Measurements from ENCODE around the gene AAK1. TPM values are rescaled to one million over a fixed set of nuclear protein-coding genes. Genes with fewer than 3 reads are reported as not detected.
"Not testable (repeated sequence)": the region's sequence is repeated elsewhere in the genome, so short reads cannot be mapped to it uniquely, and the experiment has no call there.

Gene AAK1
- total and polyA plus RNA-seq, 4 donors: 10.0 to 56.2 (median 27.3) TPM

DNA sequence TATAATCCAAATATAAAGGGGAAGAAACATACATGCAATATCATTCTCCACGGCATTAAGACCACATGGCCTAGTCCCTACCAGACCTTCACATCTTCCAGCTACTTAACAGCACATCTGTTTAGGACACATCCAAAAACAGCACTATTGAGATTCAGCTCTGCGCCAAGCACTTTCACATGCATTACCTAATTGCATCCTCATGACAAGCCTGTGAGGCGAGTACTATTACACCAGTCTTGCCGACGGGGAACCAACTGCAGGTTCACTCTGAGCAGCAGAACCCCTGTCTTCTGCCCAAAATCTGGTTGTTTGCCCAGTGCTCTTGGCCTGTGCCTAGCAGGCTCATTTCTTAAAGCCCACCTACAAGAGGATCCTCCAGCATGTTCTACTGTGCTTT is 66.7 kb downstream of the AAK1 start:
- no peaks in the 10 kb centered on the region for H3K27me3 ChIP-seq (ENCODE audit: control insufficient read depth in 3 of 3, insufficient read depth in 3 of 3, low read length in 2 of 3)
- WGBS, 2 donors: 33 to 79% methylated on average over 5 of the region's 5 CpGs
- DNase-seq (no peak), ATAC-seq (ENCODE audit: insufficient read depth, low FRiP score) (no peak)
- H3K27ac ChIP-seq (ENCODE audit: low read depth in 1 of 2, low read length in 1 of 2): no peak overlapping the region
- no peak overlapping the region for H3K9ac ChIP-seq (ENCODE audit: insufficient read depth in 1 of 2, low read length in 2 of 2)
- H3K36me3 ChIP-seq (ENCODE audit: control insufficient read depth in 4 of 4, insufficient read depth in 4 of 4, low read length in 4 of 4): no peaks in the 10 kb centered on the region
- H3K4me3 ChIP-seq: no peak overlapping the region
- TF ChIP-seq, protein P1, sequence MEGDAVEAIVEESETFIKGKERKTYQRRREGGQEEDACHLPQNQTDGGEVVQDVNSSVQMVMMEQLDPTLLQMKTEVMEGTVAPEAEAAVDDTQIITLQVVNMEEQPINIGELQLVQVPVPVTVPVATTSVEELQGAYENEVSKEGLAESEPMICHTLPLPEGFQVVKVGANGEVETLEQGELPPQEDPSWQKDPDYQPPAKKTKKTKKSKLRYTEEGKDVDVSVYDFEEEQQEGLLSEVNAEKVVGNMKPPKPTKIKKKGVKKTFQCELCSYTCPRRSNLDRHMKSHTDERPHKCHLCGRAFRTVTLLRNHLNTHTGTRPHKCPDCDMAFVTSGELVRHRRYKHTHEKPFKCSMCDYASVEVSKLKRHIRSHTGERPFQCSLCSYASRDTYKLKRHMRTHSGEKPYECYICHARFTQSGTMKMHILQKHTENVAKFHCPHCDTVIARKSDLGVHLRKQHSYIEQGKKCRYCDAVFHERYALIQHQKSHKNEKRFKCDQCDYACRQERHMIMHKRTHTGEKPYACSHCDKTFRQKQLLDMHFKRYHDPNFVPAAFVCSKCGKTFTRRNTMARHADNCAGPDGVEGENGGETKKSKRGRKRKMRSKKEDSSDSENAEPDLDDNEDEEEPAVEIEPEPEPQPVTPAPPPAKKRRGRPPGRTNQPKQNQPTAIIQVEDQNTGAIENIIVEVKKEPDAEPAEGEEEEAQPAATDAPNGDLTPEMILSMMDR (IDR thresholded peaks at IDR 0.05; ENCODE audit: control extremely low read depth, extremely low read depth): no peak
- H3K9me3 ChIP-seq (ENCODE audit: control insufficient read depth in 4 of 4, insufficient read depth in 3 of 4, low read length in 3 of 4): no peaks in the 10 kb centered on the region
- peaks cover 0 to 17% (median 6%) of the 10 kb centered on the region in 5 donors for H3K4me1 ChIP-seq (ENCODE audit: control insufficient read depth in 5 of 5, insufficient read depth in 5 of 5, low read length in 5 of 5)

DNA sequence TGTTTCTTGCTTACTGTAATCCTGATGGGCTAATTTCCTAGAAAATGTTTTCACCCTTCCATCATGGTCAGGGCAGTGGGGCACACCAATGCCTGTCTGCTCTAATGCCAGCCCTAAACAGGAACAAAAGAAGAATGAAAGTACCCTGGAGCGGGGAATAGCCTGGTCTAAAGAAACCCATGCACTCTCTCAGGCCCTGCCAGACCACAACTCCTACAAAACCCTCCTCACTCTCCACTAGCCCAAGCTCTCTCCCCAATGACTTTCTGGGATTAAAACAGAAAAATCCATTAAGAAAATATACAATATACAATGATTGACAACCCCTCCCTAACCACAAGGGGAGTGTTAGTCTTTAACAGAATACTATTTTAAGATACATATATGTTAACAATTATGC is 67.6 kb downstream of the AAK1 start:
- no peak overlapping the region for H3K4me3 ChIP-seq
- no peak for ATAC-seq (ENCODE audit: insufficient read depth, low FRiP score)
- DNase-seq: no peak
- WGBS, 2 donors: 75 to 78% methylated on average over 1 of the region's 1 CpG
- H3K4me1 ChIP-seq (ENCODE audit: control insufficient read depth in 5 of 5, insufficient read depth in 5 of 5, low read length in 5 of 5): peaks cover 0 to 22% (median 6%) of the 10 kb centered on the region in 5 donors
- H3K9me3 ChIP-seq (ENCODE audit: control insufficient read depth in 4 of 4, insufficient read depth in 3 of 4, low read length in 3 of 4): no peaks in the 10 kb centered on the region
- TF ChIP-seq, protein P1 (IDR thresholded peaks at IDR 0.05; ENCODE audit: control extremely low read depth, extremely low read depth): no peak
- peak overlapping the region in 1 of 2 donors; percentile 37 for H3K27ac ChIP-seq (ENCODE audit: low read depth in 1 of 2, low read length in 1 of 2)
- no peaks in the 10 kb centered on the region for H3K27me3 ChIP-seq (ENCODE audit: control insufficient read depth in 3 of 3, insufficient read depth in 3 of 3, low read length in 2 of 3)
- H3K36me3 ChIP-seq (ENCODE audit: control insufficient read depth in 4 of 4, insufficient read depth in 4 of 4, low read length in 4 of 4): no peaks in the 10 kb centered on the region
- no peak overlapping the region for H3K9ac ChIP-seq (ENCODE audit: insufficient read depth in 1 of 2, low read length in 2 of 2)

DNA sequence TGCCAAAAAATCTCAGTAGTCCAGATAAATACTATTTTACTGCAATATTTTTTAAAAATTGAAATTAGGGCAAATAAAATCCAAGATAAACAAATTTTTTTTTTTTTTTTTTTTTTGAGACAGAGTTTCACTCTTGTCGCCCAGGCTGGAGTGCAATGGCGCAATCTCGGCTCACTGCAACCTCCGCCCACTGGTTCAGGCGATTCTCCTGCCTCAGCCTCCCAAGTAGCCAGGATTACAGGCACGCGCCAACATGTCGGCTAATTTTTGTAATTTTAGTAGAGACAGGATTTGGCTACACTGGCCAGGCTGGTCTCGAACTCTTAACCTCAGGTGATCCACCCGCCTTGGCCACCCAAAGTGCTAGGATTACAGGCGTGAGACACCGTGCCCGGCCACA is 68.2 kb downstream of the AAK1 start:
- DNase-seq: not testable (repeated sequence)

DNA sequence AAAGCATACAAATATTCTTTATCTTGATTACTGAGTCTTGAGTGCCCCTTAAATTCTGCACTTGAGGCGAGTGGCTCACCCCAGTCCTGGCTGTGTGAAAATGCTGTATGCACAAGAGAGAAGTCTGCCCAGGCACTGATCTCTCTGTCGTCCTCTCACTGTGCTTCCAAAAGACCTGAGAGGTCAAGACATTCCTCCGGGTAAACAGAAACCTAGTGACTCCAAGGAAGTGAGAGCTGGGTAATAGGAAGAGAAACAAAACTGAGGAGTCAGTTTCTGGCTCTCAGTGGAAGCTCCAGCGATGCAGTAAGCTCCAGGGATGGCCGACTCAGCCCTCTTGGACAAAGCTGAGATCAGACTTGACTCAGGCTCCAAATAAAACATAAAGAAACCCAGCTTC is 70.9 kb downstream of the AAK1 start:
- Histone ChIP-seq H3K36me3 (ENCODE audit: control insufficient read depth in 4 of 4, insufficient read depth in 4 of 4, low read length in 4 of 4) (no peaks in the 10 kb centered on the region), H3K4me1 (ENCODE audit: control insufficient read depth in 5 of 5, insufficient read depth in 5 of 5, low read length in 5 of 5) (peaks cover 0 to 28% (median 6%) of the 10 kb centered on the region in 5 donors), H3K27me3 (ENCODE audit: control insufficient read depth in 3 of 3, insufficient read depth in 3 of 3, low read length in 2 of 3) (no peaks in the 10 kb centered on the region), H3K9ac (ENCODE audit: insufficient read depth in 1 of 2, low read length in 2 of 2) (no peak overlapping the region), H3K9me3 (ENCODE audit: control insufficient read depth in 4 of 4, insufficient read depth in 3 of 4, low read length in 3 of 4) (no peaks in the 10 kb centered on the region), H3K4me3 (no peak overlapping the region), H3K27ac (ENCODE audit: low read depth in 1 of 2, low read length in 1 of 2) (peak overlapping the region in 1 of 2 donors; percentile 6)
- WGBS, 2 donors: 54 to 70% methylated on average over 5 of the region's 5 CpGs
- ATAC-seq (ENCODE audit: insufficient read depth, low FRiP score) (peak; percentile 77), DNase-seq (peak; percentile 40 to 70 (median 52))
- TF ChIP-seq, protein P1 (IDR thresholded peaks at IDR 0.05; ENCODE audit: control extremely low read depth, extremely low read depth): no peak

More for the DNA sequence above, 68.2 kb downstream of the AAK1 start:
- 85 to 87% methylated on average over 13 of the region's 13 CpGs for WGBS, 2 donors
- not testable (repeated sequence) for H3K9me3 ChIP-seq (ENCODE audit: control insufficient read depth in 4 of 4, insufficient read depth in 3 of 4, low read length in 3 of 4); ATAC-seq (ENCODE audit: insufficient read depth, low FRiP score); H3K4me3 ChIP-seq; H3K27ac ChIP-seq (ENCODE audit: low read depth in 1 of 2, low read length in 1 of 2); H3K27me3 ChIP-seq (ENCODE audit: control insufficient read depth in 3 of 3, insufficient read depth in 3 of 3, low read length in 2 of 3); H3K36me3 ChIP-seq (ENCODE audit: control insufficient read depth in 4 of 4, insufficient read depth in 4 of 4, low read length in 4 of 4); H3K9ac ChIP-seq (ENCODE audit: insufficient read depth in 1 of 2, low read length in 2 of 2)
- peaks cover 0 to 24% (median 6%) of the 10 kb centered on the region in 5 donors for H3K4me1 ChIP-seq (ENCODE audit: control insufficient read depth in 5 of 5, insufficient read depth in 5 of 5, low read length in 5 of 5)

Data from lung (tissue), 12 donors.